Measurements from ENCODE around the gene STX8.

The STX8 gene

GRCh38 chr17:9235346-9235745 lies 340.3 kb downstream of the STX8 start:
- H3K9me3 ChIP-seq (ENCODE audit: control insufficient read depth, low read length), result no peaks in the 10 kb centered on the region
- H3K36me3 ChIP-seq (ENCODE audit: control insufficient read depth, insufficient read depth, low read length), result no peaks in the 10 kb centered on the region
- WGBS, 2 experiments (ENCODE audit: insufficient coverage in 2 of 2), result 86 to 100% methylated on average over 1 to 3 of the region's 4 CpGs
- H3K4me1 ChIP-seq (ENCODE audit: control insufficient read depth, insufficient read depth, low read length, poor library complexity, severe bottlenecking), result peaks cover 2% of the 10 kb centered on the region
- H3K27ac ChIP-seq (ENCODE audit: low read depth, low read length, severe bottlenecking), result no peak overlapping the region
- H3K4me3 ChIP-seq (ENCODE audit: extremely low read depth, insufficient read depth, low read length, poor library complexity, severe bottlenecking), result no peak overlapping the region

DNA sequence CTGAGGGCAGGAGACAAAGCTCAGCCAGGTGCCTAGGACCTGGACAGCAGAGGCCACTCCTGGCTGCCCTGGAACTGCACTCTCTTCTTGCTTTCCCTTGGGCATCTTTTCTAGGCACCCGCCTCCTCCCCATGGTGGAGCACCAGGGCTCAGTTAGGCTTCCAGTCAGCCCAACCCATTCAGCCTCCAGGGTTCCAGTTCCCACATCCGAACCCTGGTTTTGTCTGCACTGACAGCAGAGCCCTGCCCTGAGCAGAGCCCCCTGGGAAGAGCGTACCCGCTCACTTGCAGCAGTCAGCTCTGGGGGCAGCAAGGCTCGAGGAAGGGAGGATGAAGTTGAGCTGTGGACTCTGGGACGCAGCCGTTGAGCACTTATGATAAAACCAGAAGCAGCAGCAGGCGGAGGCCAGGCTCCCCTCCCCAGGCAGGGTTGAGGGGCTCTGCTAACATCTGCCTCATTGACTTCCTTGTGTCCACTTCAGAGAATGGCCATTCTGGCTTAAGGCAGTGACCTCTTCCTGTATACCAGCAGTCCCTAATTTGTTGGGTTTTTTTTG lies 341.2 kb downstream of the STX8 start:
- no peak overlapping the region for H3K4me3 ChIP-seq (ENCODE audit: extremely low read depth, insufficient read depth, low read length, poor library complexity, severe bottlenecking)
- H3K27ac ChIP-seq (ENCODE audit: low read depth, low read length, severe bottlenecking), result no peak overlapping the region
- H3K36me3 ChIP-seq (ENCODE audit: control insufficient read depth, insufficient read depth, low read length), result no peaks in the 10 kb centered on the region
- WGBS, 2 experiments (ENCODE audit: insufficient coverage in 2 of 2), result 88 to 92% methylated on average over 8 of the region's 8 CpGs
- no peaks in the 10 kb centered on the region for H3K9me3 ChIP-seq (ENCODE audit: control insufficient read depth, low read length)
- H3K4me1 ChIP-seq (ENCODE audit: control insufficient read depth, insufficient read depth, low read length, poor library complexity, severe bottlenecking), result no peaks in the 10 kb centered on the region

GRCh38 chr17:9233761-9234160 lies 341.9 kb downstream of the STX8 start:
- Histone ChIP-seq H3K4me1 (ENCODE audit: control insufficient read depth, insufficient read depth, low read length, poor library complexity, severe bottlenecking) (no peaks in the 10 kb centered on the region), H3K9me3 (ENCODE audit: control insufficient read depth, low read length) (no peaks in the 10 kb centered on the region), H3K36me3 (ENCODE audit: control insufficient read depth, insufficient read depth, low read length) (no peaks in the 10 kb centered on the region), H3K4me3 (ENCODE audit: extremely low read depth, insufficient read depth, low read length, poor library complexity, severe bottlenecking) (no peak overlapping the region), H3K27ac (ENCODE audit: low read depth, low read length, severe bottlenecking) (no peak overlapping the region)
- 81 to 87% methylated on average over 4 of the region's 7 CpGs for WGBS, 2 experiments (ENCODE audit: insufficient coverage in 2 of 2)

- 87 to 91% methylated on average over 6 to 9 of the region's 9 CpGs for WGBS, 2 experiments (ENCODE audit: insufficient coverage in 2 of 2)
- Histone ChIP-seq H3K27ac (ENCODE audit: low read depth, low read length, severe bottlenecking) (no peak overlapping the region), H3K4me1 (ENCODE audit: control insufficient read depth, insufficient read depth, low read length, poor library complexity, severe bottlenecking) (no peaks in the 10 kb centered on the region), H3K4me3 (ENCODE audit: extremely low read depth, insufficient read depth, low read length, poor library complexity, severe bottlenecking) (no peak overlapping the region), H3K9me3 (ENCODE audit: control insufficient read depth, low read length) (no peaks in the 10 kb centered on the region), H3K36me3 (ENCODE audit: control insufficient read depth, insufficient read depth, low read length) (no peaks in the 10 kb centered on the region)
These were observed 342.4 kb downstream of the STX8 start for GRCh38 chr17:9233271-9233599.

GRCh38 chr17:9232591-9233270 lies 342.9 kb downstream of the STX8 start:
- no peak overlapping the region for H3K4me3 ChIP-seq (ENCODE audit: extremely low read depth, insufficient read depth, low read length, poor library complexity, severe bottlenecking)
- no peaks in the 10 kb centered on the region for H3K4me1 ChIP-seq (ENCODE audit: control insufficient read depth, insufficient read depth, low read length, poor library complexity, severe bottlenecking)
- H3K36me3 ChIP-seq (ENCODE audit: control insufficient read depth, insufficient read depth, low read length), result no peaks in the 10 kb centered on the region
- no peaks in the 10 kb centered on the region for H3K9me3 ChIP-seq (ENCODE audit: control insufficient read depth, low read length)
- no peak overlapping the region for H3K27ac ChIP-seq (ENCODE audit: low read depth, low read length, severe bottlenecking)
- 88 to 91% methylated on average over 7 to 15 of the region's 22 CpGs for WGBS, 2 experiments (ENCODE audit: insufficient coverage in 2 of 2)

GRCh38 chr17:9232155-9232475 lies 343.5 kb downstream of the STX8 start:
- no peaks in the 10 kb centered on the region for H3K9me3 ChIP-seq (ENCODE audit: control insufficient read depth, low read length)
- H3K4me1 ChIP-seq (ENCODE audit: control insufficient read depth, insufficient read depth, low read length, poor library complexity, severe bottlenecking), result no peaks in the 10 kb centered on the region
- H3K36me3 ChIP-seq (ENCODE audit: control insufficient read depth, insufficient read depth, low read length), result no peaks in the 10 kb centered on the region
- 86 to 91% methylated on average over 6 of the region's 6 CpGs for WGBS, 2 experiments (ENCODE audit: insufficient coverage in 2 of 2)
- no peak overlapping the region for H3K4me3 ChIP-seq (ENCODE audit: extremely low read depth, insufficient read depth, low read length, poor library complexity, severe bottlenecking)
- no peak overlapping the region for H3K27ac ChIP-seq (ENCODE audit: low read depth, low read length, severe bottlenecking)

- no peak overlapping the region for H3K4me3 ChIP-seq (ENCODE audit: extremely low read depth, insufficient read depth, low read length, poor library complexity, severe bottlenecking)
- 84 to 85% methylated on average over 12 to 14 of the region's 23 CpGs for WGBS, 2 experiments (ENCODE audit: insufficient coverage in 2 of 2)
- no peaks in the 10 kb centered on the region for H3K36me3 ChIP-seq (ENCODE audit: control insufficient read depth, insufficient read depth, low read length)
- no peaks in the 10 kb centered on the region for H3K4me1 ChIP-seq (ENCODE audit: control insufficient read depth, insufficient read depth, low read length, poor library complexity, severe bottlenecking)
- H3K27ac ChIP-seq (ENCODE audit: low read depth, low read length, severe bottlenecking), result no peak overlapping the region
- no peaks in the 10 kb centered on the region for H3K9me3 ChIP-seq (ENCODE audit: control insufficient read depth, low read length)
These were observed 344.0 kb downstream of the STX8 start for GRCh38 chr17:9231449-9232154.

DNA sequence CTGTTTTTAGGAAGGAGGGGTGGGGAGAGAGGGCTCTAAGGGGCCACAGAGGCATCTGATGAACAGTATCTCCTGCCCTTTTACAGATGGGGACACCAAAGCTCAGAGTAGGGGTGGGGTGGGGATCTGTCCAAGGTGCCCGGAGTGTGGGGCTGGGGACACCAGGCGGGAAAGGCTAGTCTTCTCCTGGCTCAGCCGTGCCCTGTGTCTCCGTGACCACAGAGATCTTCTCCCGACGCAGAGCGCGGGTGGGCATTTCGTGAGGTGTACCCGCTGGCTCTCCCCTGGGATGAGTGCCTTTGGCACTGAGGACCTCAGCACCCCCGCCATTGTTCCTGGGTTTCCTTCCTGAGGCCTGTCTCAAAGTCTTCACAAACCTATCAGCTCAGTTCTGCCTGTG lies 344.8 kb downstream of the STX8 start:
- no peak overlapping the region for H3K27ac ChIP-seq (ENCODE audit: low read depth, low read length, severe bottlenecking)
- no peaks in the 10 kb centered on the region for H3K4me1 ChIP-seq (ENCODE audit: control insufficient read depth, insufficient read depth, low read length, poor library complexity, severe bottlenecking)
- H3K4me3 ChIP-seq (ENCODE audit: extremely low read depth, insufficient read depth, low read length, poor library complexity, severe bottlenecking), result no peak overlapping the region
- 90 to 98% methylated on average over 10 to 11 of the region's 11 CpGs for WGBS, 2 experiments (ENCODE audit: insufficient coverage in 2 of 2)
- H3K9me3 ChIP-seq (ENCODE audit: control insufficient read depth, low read length), result no peaks in the 10 kb centered on the region
- H3K36me3 ChIP-seq (ENCODE audit: control insufficient read depth, insufficient read depth, low read length), result no peaks in the 10 kb centered on the region

GRCh38 chr17:9230346-9230745 lies 345.3 kb downstream of the STX8 start:
- Histone ChIP-seq H3K9me3 (ENCODE audit: control insufficient read depth, low read length) (no peaks in the 10 kb centered on the region), H3K36me3 (ENCODE audit: control insufficient read depth, insufficient read depth, low read length) (no peaks in the 10 kb centered on the region), H3K27ac (ENCODE audit: low read depth, low read length, severe bottlenecking) (no peak overlapping the region), H3K4me1 (ENCODE audit: control insufficient read depth, insufficient read depth, low read length, poor library complexity, severe bottlenecking) (no peaks in the 10 kb centered on the region), H3K4me3 (ENCODE audit: extremely low read depth, insufficient read depth, low read length, poor library complexity, severe bottlenecking) (no peak overlapping the region)
- 78 to 89% methylated on average over 12 to 14 of the region's 15 CpGs for WGBS, 2 experiments (ENCODE audit: insufficient coverage in 2 of 2)

DNA sequence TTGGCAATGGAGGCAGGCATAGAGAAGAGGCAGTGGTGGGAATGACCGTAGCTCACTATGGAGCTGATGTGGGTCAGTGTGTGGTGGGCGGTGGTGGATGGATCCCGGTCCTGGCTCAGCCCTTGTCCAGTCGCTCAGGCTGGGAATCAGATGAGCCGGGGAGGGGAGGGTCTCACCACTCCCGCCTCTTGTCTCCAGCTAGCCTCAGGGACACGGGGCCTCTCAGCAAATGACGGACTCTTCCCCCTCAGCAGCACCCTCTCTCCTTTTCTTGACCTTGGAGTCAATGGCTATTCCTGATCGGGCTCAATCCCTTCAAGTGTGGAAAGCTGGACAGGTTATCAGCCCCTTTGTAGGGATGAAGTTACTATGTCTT lies 345.8 kb downstream of the STX8 start:
- Histone ChIP-seq H3K9me3 (ENCODE audit: control insufficient read depth, low read length) (no peaks in the 10 kb centered on the region), H3K27ac (ENCODE audit: low read depth, low read length, severe bottlenecking) (no peak overlapping the region), H3K4me3 (ENCODE audit: extremely low read depth, insufficient read depth, low read length, poor library complexity, severe bottlenecking) (no peak overlapping the region), H3K36me3 (ENCODE audit: control insufficient read depth, insufficient read depth, low read length) (no peaks in the 10 kb centered on the region), H3K4me1 (ENCODE audit: control insufficient read depth, insufficient read depth, low read length, poor library complexity, severe bottlenecking) (no peaks in the 10 kb centered on the region)
- WGBS, 2 experiments (ENCODE audit: insufficient coverage in 2 of 2), result 80 to 90% methylated on average over 1 to 8 of the region's 9 CpGs

DNA sequence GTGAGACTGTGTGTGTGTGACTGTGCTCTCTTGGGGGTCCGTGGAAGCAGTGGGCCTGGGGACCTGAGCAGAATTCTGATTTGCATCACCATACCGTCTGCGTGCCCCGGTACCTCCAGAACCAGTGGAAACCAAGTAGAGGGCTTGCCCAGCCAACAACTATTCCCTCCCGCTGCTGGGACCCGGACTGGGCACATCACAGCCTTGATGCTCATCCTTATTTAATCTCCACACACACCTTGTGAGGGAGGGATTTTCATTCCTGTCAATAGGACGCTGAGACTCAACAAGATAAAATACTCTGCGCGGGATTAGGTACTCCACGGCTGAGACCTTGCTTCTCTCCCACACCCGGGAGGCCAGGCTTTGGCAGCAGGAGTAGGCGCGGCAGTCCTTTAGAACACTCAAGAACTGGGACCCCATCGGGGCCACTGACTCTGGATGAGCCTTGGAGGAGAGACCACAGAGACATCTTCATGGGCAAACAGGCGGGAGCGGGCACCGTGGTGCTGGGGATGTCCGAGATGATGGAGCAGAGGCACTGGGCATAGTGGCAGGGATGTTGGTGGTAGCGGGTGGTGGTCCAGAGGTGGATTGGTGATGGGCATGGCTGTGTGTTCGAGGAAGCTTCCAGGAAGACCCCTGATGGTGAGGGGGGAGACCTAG lies 346.3 kb downstream of the STX8 start:
- no peak overlapping the region for H3K27ac ChIP-seq (ENCODE audit: low read depth, low read length, severe bottlenecking)
- H3K4me1 ChIP-seq (ENCODE audit: control insufficient read depth, insufficient read depth, low read length, poor library complexity, severe bottlenecking), result no peaks in the 10 kb centered on the region
- WGBS, 2 experiments (ENCODE audit: insufficient coverage in 2 of 2), result 87 to 88% methylated on average over 20 of the region's 20 CpGs
- no peaks in the 10 kb centered on the region for H3K36me3 ChIP-seq (ENCODE audit: control insufficient read depth, insufficient read depth, low read length)
- H3K9me3 ChIP-seq (ENCODE audit: control insufficient read depth, low read length), result no peaks in the 10 kb centered on the region
- H3K4me3 ChIP-seq (ENCODE audit: extremely low read depth, insufficient read depth, low read length, poor library complexity, severe bottlenecking), result no peak overlapping the region
